ENCODE measurements around the gene MUC13. TPM values are rescaled to one million over a fixed set of nuclear protein-coding genes. Genes with fewer than 3 reads are reported as not detected.

Gene MUC13
- total RNA-seq, 1 donor from 2014 or later, result not detected

- Histone ChIP-seq H3K9ac (ENCODE audit: low read depth in 1 of 3, low read length in 3 of 3) (no peak overlapping the region), H3K4me3 (ENCODE audit: low read length in 3 of 3) (no peak overlapping the region), H3K36me3 (ENCODE audit: control insufficient read depth in 3 of 3, insufficient read depth in 3 of 3, low read length in 3 of 3) (peaks cover 3 to 6% (median 6%) of the 10 kb centered on the region in 3 donors), H3K27me3 (ENCODE audit: control insufficient read depth in 3 of 3, insufficient read depth in 3 of 3, low read length in 3 of 3) (no peaks in the 10 kb centered on the region), H3K9me3 (ENCODE audit: control insufficient read depth in 3 of 3, low read length in 3 of 3) (no peaks in the 10 kb centered on the region), H3K4me1 (ENCODE audit: control insufficient read depth in 3 of 3, insufficient read depth in 3 of 3, low read length in 3 of 3) (peaks cover 0 to 20% (median 10%) of the 10 kb centered on the region in 3 donors), H3K27ac (ENCODE audit: low read depth, low read length) (no peak overlapping the region)
Measured at GRCh38 chr3:124856677-124857076, 77.9 kb downstream of the MUC13 start.

Other genes starting within 250 kb of the MUC13 start
- gene UMPS, start 204.3 kb downstream of the MUC13 start, total RNA-seq, result 28.2 TPM
- gene ITGB5, start 47.4 kb downstream of the MUC13 start, total RNA-seq, result 24.0 TPM
- gene HEG1, start 121.2 kb upstream of the MUC13 start, total RNA-seq, result 25.1 TPM

Measured in skeletal muscle tissue (tissue), 4 donors.